ENCODE results near the gene GRAMD4.

DNA sequence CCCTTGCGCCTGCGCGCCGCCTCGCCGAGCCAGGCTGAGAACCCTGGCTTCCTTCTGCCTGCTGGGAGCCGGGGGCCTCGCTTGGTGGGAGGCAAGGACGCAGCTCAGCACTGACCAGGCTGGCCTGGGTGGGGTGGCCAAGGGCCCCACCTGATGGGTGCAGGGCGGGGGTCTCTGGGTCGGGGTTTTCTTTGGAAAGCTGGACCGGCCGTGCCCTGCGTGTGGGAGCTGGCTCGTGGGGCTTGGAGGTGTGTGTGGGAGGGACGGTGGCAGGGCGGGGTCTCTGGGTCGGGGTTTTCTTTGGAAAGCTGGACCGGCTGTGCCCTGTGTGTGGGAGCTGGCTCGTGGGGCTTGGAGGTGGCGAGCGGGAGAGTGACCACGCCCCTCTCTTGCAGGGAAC, 6.2 kb downstream of the GRAMD4 start:
- no peak for TF ChIP-seq GATA2 (IDR thresholded peaks at IDR 0.05; ENCODE audit: low read depth, low read length)
- no peak for TF ChIP-seq GATA3 (IDR thresholded peaks at IDR 0.05; ENCODE audit: low read depth, low read length)

All from SH-SY5Y (cell line).